RWPE1 (cell line): Measurements from ENCODE around the gene PHACTR3.

Source experiments
- CTCF ChIA-PET: fragments of 350-600 bp; sonication (Branson Sonifier 250); formaldehyde crosslinking; extraction: SDS; loops from one replicate; lab custom pipeline; 2021; lab: Yijun Ruan, JAX
- POLR2A ChIA-PET: fragments of 400-600 bp; formaldehyde crosslinking; extraction: SDS; loops from one replicate; lab custom pipeline; 2020; ENCODE audit warnings: antibody characterized with exemption; ENCODE audit not compliant: low non-redundant PET; lab: Yijun Ruan, JAX
- DNase-seq: peaks from one replicate; pipeline ENCODE4 v3.0.0; 2012; ENCODE audit warnings: low spot score
- H3K27ac ChIP-seq: fragments of 450-650 bp; 2 replicates; pipeline ENCODE4 v1.5.1; 2017
- CTCF ChIP-seq: fragments of 450-650 bp; conservative IDR thresholded peaks from 2 replicates; pipeline ENCODE4 v1.5.1; 2017; ENCODE audit warnings: low read depth, mild to moderate bottlenecking

PHACTR3 gene

DNA sequence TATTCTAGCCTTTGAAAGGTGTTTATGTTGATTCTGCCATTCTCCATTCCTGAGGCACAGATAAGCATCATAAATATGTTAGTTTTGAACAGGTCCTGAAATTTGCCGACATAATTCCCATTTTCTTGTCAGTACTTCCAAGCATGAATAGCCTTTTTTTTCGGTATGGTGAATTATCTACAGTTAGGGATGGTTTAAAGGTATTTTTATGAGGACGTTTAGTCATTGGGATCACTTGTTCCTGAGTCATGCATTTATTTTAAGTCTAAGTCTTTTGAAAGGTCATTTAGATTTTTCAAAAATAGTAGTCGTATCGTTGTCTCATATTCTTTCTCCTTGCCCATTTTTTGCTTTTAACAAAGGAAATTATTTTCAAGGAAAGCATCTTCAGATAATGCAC lies 98.7 kb downstream of the PHACTR3 start:
- no peak overlapping the region for H3K27ac ChIP-seq
- ChIA-PET CTCF (interaction anchor here (0.7 kb wide), 1 partner anchor 1320 kb away, joined by 3 read pairs; no protein-coding TSS in a partner anchor), POLR2A (no interaction called here)
- DNase-seq, result no peak
- TF ChIP-seq CTCF, result no peak

GRCh38 chr20:59705651-59706399 lies 101.5 kb downstream of the PHACTR3 start:
- ChIA-PET POLR2A (no interaction called here), CTCF (interaction anchor here (0.5 kb wide), 1 partner anchor 77 kb away, joined by 3 read pairs; no protein-coding TSS in a partner anchor)
- DNase-seq, result no peak
- no peak overlapping the region for H3K27ac ChIP-seq
- TF ChIP-seq CTCF, result no peak

DNA sequence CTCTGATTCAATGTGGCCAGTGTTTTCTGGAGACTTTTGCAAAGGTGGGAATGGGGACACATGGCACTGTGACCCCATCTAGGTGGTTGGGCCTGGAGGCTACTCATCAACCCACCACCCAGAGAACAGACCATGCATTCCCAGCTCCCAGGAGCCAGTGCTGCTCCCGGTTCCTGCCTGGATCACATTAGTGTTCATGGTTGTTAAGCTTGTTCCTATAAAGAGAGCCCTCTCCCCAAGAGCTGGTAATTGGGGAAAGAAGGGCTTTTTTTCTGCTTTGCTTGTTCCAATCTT lies 102.0 kb downstream of the PHACTR3 start:
- no peak for TF ChIP-seq CTCF
- no peak for DNase-seq
- no peak overlapping the region for H3K27ac ChIP-seq
- POLR2A ChIA-PET, result no interaction called here
- CTCF ChIA-PET, result interaction anchor here (0.5 to 1.0 kb wide), 3 partner anchors 27 to 1224 kb away, joined by 3 to 4 read pairs (median 3); no protein-coding TSS in a partner anchor

- DNase-seq, result no peak
- H3K27ac ChIP-seq, result no peak overlapping the region
- POLR2A ChIA-PET, result no interaction called here
- CTCF ChIA-PET, result no interaction called here
- no peak for TF ChIP-seq CTCF
Observed at GRCh38 chr20:59708326-59708725, 104.0 kb downstream of the PHACTR3 start.

DNA sequence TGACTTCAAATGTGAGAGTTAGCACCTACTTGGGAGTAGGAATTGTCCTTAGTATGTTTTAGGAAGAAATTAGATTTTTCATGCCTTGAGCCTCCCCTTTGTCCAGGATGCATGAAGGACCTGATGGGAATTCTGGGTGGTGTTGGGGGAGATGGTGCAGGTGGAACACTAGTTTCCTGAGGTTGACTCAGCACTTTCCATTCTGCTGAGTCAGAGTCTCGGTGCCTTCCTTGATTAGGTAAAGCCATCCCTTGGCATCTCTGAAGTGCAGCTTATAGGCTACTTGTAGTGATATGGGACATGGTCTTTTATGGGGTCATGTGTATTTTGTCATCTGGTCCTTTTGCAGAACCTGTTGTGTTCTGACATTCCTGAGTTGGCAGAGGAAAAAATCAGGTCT lies 105.3 kb downstream of the PHACTR3 start:
- POLR2A ChIA-PET, result no interaction called here
- CTCF ChIA-PET, result no interaction called here
- H3K27ac ChIP-seq, result no peak overlapping the region
- DNase-seq, result no peak
- TF ChIP-seq CTCF, result no peak

DNA sequence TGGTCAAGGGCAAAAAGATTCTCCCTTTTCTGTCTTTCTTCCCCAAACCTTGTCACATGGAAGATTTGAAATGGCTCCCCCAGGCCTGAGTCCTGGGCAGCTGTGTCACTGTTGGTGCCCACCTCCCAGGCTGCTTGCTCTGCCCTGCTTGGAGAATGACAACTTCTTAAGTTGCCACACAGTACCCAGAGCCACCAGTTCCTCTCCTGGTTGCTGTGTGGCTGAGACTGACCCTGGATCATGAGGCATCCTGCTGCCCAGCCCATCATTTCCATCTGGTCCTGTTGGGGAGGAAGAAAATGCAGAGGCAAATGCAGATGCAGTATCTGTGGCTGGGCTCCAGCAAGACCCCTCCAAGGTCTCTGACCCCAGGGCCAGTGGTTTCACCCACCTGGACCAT lies 113.7 kb downstream of the PHACTR3 start:
- no peak for DNase-seq
- no peak overlapping the region for H3K27ac ChIP-seq
- TF ChIP-seq CTCF, result no peak
- ChIA-PET CTCF (interaction anchor here (0.6 kb wide), 1 partner anchor 196 kb away, joined by 3 read pairs; no protein-coding TSS in a partner anchor), POLR2A (no interaction called here)
